ENCODE results near the gene MRPS35.

MRPS35 gene

GRCh38 chr12:27756670-27757195, 46.1 kb downstream of the MRPS35 start:
- H3K4me3 ChIP-seq (ENCODE audit: low read length), result no peak overlapping the region

GRCh38 chr12:27762757-27763156, 52.1 kb downstream of the MRPS35 start:
- peak; percentile 62 for DNase-seq (ENCODE audit: low read depth, low spot score)
- H3K4me3 ChIP-seq (ENCODE audit: low read length), result no peak overlapping the region

More at GRCh38 chr12:27756670-27757195, 46.1 kb downstream of the MRPS35 start:
- DNase-seq (ENCODE audit: low read depth, low spot score), result no peak

DNA sequence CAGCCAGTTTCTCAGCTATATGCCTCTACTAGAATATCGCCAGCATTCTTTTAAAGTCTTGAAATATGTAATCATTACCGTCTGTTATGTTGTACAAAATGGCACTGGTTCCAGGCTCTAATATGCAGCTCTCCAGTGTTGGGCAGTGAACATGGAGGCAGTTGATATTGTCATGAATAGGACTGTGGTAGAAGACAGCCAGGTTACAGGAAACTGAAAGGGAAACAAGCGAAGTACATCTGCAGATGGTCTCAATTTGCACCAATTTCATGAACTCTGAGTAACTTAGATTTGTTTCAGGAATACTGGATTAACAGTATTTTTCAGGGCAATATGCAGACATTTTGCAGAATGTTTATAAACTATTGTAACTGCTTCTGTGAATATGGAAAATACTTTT, 56.0 kb downstream of the MRPS35 start:
- no peak for DNase-seq (ENCODE audit: low read depth, low spot score)
- no peak overlapping the region for H3K4me3 ChIP-seq (ENCODE audit: low read length)

DNA sequence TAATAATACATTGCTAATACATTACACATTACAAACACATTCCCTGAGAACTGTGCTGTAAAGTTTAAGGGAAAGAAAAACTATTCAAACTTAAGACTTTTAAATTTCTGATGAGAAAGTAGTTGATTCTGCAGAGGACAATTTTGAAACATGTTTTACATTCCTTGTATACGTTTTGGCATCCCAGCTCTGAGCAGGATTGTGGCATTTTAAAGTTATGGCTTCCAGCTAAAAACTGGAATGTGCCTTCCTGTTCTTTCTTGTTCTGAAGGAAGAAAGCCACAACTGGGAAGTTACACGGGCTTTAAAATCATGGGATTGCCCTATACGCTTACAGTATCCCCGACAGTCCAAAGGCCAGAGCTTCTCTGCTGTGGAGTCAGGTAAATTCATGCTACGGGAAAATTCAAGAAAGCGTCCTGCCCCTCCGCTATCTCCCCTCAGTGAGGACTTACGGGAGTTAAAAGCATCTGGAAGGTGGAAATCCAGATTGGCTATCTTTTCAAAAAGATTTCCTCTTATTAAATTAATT, 58.6 kb downstream of the MRPS35 start:
- DNase-seq (ENCODE audit: low read depth, low spot score), result no peak

GRCh38 chr12:27771481-27772327, 61.1 kb downstream of the MRPS35 start:
- H3K4me3 ChIP-seq (ENCODE audit: low read length), result no peak overlapping the region
- DNase-seq (ENCODE audit: low read depth, low spot score), result no peak

More for the DNA sequence above, 58.6 kb downstream of the MRPS35 start:
- H3K4me3 ChIP-seq (ENCODE audit: low read length), result no peak overlapping the region

DNA sequence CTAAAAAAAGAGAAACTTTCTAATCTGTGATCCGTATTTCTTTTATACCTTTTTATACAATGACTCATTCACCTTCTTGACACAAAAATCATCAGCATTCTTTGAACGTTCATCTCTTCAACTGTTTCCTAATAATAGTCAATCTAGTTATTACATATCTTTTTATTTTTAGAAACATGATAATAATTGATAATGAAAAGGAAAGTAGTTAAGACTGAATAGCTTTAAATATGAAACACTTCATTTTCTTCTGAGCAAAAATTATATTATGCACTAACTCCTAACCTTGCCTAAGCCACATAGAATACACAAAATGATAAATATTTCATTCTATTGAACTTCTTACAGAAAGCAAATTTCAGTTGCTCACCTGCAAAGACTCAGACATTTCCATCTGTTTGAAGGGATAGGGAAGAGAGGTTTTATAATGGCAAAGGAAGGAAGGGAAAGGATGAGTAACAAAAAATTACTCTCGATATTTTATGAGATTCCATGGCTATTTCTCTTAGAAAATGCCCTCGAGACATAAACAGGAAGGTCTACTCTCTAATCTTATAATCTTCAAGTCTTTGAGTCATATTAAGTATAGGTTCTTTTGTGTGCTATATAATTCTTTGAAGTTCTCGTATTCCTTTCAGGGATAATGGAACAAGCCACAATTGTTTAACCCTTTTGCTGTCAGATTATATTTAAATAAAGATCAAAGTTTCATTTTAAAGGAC, 61.9 kb downstream of the MRPS35 start:
- DNase-seq (ENCODE audit: low read depth, low spot score), result no peak
- H3K4me3 ChIP-seq (ENCODE audit: low read length), result no peak overlapping the region

GRCh38 chr12:27777141-27777540, 66.5 kb downstream of the MRPS35 start:
- no peak overlapping the region for H3K4me3 ChIP-seq (ENCODE audit: low read length)
- no peak for DNase-seq (ENCODE audit: low read depth, low spot score)

- DNase-seq (ENCODE audit: low read depth, low spot score), result no peak
- H3K4me3 ChIP-seq (ENCODE audit: low read length), result no peak overlapping the region
These were observed 67.6 kb downstream of the MRPS35 start for GRCh38 chr12:27778206-27778605.

GRCh38 chr12:27779416-27779919, 68.8 kb downstream of the MRPS35 start:
- peak; percentile 6 for DNase-seq (ENCODE audit: low read depth, low spot score)
- peak overlapping the region; percentile 78 for H3K4me3 ChIP-seq (ENCODE audit: low read length)

- peak; percentile 46 for DNase-seq (ENCODE audit: low read depth, low spot score)
- H3K4me3 ChIP-seq (ENCODE audit: low read length), result peak within 1 kb of the TSS; percentile 78
These were observed 69.4 kb downstream of the MRPS35 start, which contains the start of the genes KLHL42 and MANSC4 for GRCh38 chr12:27779920-27780611. Gene KLHL42 (plus strand): TSS chr12:27780233. CDS start chr12:27780331, 98 bp downstream. Gene MANSC4 (minus strand): TSS chr12:27780236. CDS start chr12:27771276, 8,960 bp downstream.

GRCh38 chr12:27780612-27781408, 70.2 kb downstream of the MRPS35 start:
- DNase-seq (ENCODE audit: low read depth, low spot score), result peak; percentile 25
- peak overlapping the region; percentile 78 for H3K4me3 ChIP-seq (ENCODE audit: low read length)

GRCh38 chr12:27781680-27782079, 71.0 kb downstream of the MRPS35 start:
- no peak overlapping the region for H3K4me3 ChIP-seq (ENCODE audit: low read length)
- DNase-seq (ENCODE audit: low read depth, low spot score), result no peak

DNA sequence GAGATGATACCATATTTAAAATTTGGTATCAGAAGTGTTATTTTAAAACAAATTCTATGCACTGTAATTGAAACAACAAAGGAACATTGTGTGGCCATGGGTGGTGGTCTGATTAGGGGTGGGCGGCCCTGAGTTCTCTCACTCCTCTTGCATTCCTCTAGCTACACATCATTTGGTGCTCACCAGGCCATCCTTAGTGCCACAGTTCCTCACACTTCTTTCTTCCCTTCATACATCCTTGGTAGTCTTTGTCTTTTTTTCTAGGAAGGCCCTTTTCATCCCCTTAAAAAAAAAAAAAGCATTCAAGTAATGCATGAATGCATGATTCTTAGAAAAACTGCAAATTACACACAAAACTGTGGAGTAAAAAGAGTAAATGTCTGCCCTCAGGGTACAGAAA, 71.8 kb downstream of the MRPS35 start:
- DNase-seq (ENCODE audit: low read depth, low spot score), result no peak
- no peak overlapping the region for H3K4me3 ChIP-seq (ENCODE audit: low read length)

DNA sequence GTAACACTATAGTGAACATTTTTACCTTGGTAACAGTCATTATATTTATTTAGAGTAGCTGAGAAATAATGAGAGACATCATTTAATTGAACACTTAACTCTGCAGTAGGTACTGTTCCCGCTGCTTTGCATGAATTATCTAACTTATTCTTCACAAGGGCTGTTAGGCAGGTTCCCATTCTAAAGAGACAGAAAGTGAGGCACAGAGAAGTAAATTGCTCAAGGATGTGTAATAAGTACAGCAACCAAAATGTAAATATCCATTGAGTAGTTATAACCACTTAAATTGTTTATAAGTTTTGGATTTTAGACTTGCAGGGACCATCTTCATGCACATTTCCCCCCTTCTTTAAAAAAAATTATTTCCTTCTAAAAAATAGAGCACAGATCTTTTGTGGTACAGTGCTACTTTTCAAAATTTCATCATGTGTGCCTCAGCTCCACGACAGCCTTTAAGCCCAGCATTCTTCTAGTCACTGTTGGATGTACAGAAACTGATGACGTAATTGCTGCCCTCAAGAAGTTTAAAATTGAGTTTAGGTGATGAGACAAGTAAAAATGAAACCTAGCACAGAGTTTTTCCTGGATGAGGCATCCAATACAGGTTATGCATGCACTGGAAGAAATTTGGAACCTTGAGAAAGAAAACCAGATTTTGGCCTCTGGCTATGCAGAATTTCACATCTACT, 75.4 kb downstream of the MRPS35 start:
- no peak for DNase-seq (ENCODE audit: low read depth, low spot score)
- H3K4me3 ChIP-seq (ENCODE audit: low read length), result no peak overlapping the region

GRCh38 chr12:27787559-27787958, 76.9 kb downstream of the MRPS35 start:
- DNase-seq (ENCODE audit: low read depth, low spot score), result no peak
- H3K4me3 ChIP-seq (ENCODE audit: low read length), result no peak overlapping the region

DNA sequence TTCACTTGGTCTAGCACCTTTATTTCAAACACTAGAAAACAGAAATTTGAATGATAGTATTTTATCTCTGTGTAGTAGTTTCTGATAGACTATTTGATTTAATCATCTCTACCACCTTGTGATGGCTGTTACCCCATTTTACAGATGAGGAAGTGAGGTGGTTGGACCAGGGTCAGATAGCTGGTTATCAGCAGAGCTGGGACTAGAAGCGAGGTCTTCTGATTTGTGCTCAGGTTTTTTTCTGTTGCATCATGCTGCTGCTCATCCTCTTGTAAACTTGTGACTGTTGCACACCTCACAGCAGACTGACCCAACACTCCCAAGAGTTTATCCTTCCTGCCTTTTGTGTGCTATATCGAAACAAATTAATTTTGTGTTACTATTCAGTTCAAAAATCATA, 79.5 kb downstream of the MRPS35 start:
- no peak overlapping the region for H3K4me3 ChIP-seq (ENCODE audit: low read length)
- no peak for DNase-seq (ENCODE audit: low read depth, low spot score)

- DNase-seq (ENCODE audit: low read depth, low spot score), result no peak
- no peak overlapping the region for H3K4me3 ChIP-seq (ENCODE audit: low read length)
These were observed 84.4 kb downstream of the MRPS35 start for GRCh38 chr12:27794818-27795584.

Data from Jurkat, Clone E6-1 (cell line).